Astrocyte (in vitro differentiated cells and primary cell): ENCODE data around the gene NHLH1.

ENCODE experiments used
- CTCF ChIP-seq: IDR thresholded peaks from 2 replicates; pipeline ENCODE4 v1.5.1; 2011; ENCODE audit warnings: low read depth, mild to moderate bottlenecking, inconsistent platforms, low read length, moderate library complexity; ENCODE audit not compliant: insufficient read depth
- EZH2 ChIP-seq: IDR thresholded peaks from 2 replicates; pipeline ENCODE4 v1.6.1; 2012; ENCODE audit warnings: mild to moderate bottlenecking, low read length, inconsistent platforms; ENCODE audit not compliant: insufficient read depth

GRCh38 chr1:160359559-160360226 lies 7.2 kb upstream of the NHLH1 start:
- TF ChIP-seq CTCF (no peak), EZH2 (no peak)
